K562 (cell line): ENCODE data around the gene CAPZA1. TPM values are rescaled to one million over a fixed set of nuclear protein-coding genes. Genes with fewer than 3 reads are reported as not detected.

Source experiments
- BRF1 ChIP-seq: IDR thresholded peaks from 3 replicates; pipeline ENCODE4 v1.6.1; 2011; ENCODE audit warnings: borderline replicate concordance, mild to moderate bottlenecking; ENCODE audit not compliant: insufficient read length; ENCODE audit errors: extremely low read depth
- CBFA2T3 ChIP-seq: fragments of 450-650 bp; IDR thresholded peaks from 2 replicates; pipeline ENCODE4 v1.6.1; 2017
- CREM ChIP-seq: IDR thresholded peaks from 2 replicates; pipeline ENCODE4 v1.6.1; 2014; ENCODE audit warnings: antibody characterized with exemption, low read depth
- MYNN ChIP-seq, 2 experiments: sonication (generic); formaldehyde crosslinking in 1 of 2; IDR thresholded peaks; 2 replicates each; pipeline versions ENCODE4 v1.5.0 to v1.6.1; 2016 to 2020; ENCODE audit warnings: antibody characterized with exemption in 1 of 2, missing genetic modification reagents in 1 of 2
- RAD21 ChIP-seq, 2 experiments: fragments of 250-450 bp in 1 of 2; fragments of 450-650 bp in 1 of 2; sonication (Bioruptor Pico) in 1 of 2; formaldehyde crosslinking in 1 of 2; IDR thresholded peaks in 1 of 2; conservative IDR thresholded peaks in 1 of 2; 2 replicates each; pipeline versions ENCODE4 v1.4.0 to v1.8.0; 2020 to 2022; ENCODE audit warnings: mild to moderate bottlenecking in 2 of 2, moderate library complexity in 1 of 2
- TAF9B ChIP-seq: fragments of 450-650 bp; IDR thresholded peaks from 2 replicates; pipeline ENCODE4 v1.6.1; 2018; ENCODE audit warnings: mild to moderate bottlenecking; ENCODE audit not compliant: partially characterized antibody
- THAP12 ChIP-seq: fragments of 250-450 bp; sonication (Bioruptor Pico); IDR thresholded peaks from 2 replicates; pipeline ENCODE4 v1.9.0; 2021; ENCODE audit warnings: mild to moderate bottlenecking, inconsistent platforms
- ZBTB7A ChIP-seq: IDR thresholded peaks from 2 replicates; pipeline ENCODE4 v1.6.1; 2011; ENCODE audit warnings: low read depth, mild to moderate bottlenecking, low read length, moderate library complexity, borderline replicate concordance; ENCODE audit not compliant: control insufficient read depth
- ZNF507 ChIP-seq: conservative IDR thresholded peaks from 2 replicates; pipeline ENCODE4 v1.6.1; 2017; ENCODE audit warnings: missing genetic modification characterization, missing compliant biosample characterization
- ZNF592 ChIP-seq: fragments of 450-650 bp; IDR thresholded peaks from 2 replicates; pipeline ENCODE4 v1.6.1; 2017; ENCODE audit warnings: antibody characterized with exemption, mild to moderate bottlenecking
- ZNF696 ChIP-seq: fragments of 250-450 bp; sonication (Bioruptor Pico); conservative IDR thresholded peaks from 2 replicates; pipeline ENCODE4 v1.4.0; 2020; ENCODE audit warnings: mild to moderate bottlenecking, moderate library complexity
- polyA plus RNA-seq, 8 experiments: library from polyadenylated mRNA; depleted of rRNA in 4 of 8; stranded (reverse) in 5 of 8; unstranded in 3 of 8; fragments of >200 nt; fragmentation: Nextera tagmentation in 2 of 8; fragmentation: Illumina TruSeq in 1 of 8; extraction: Ambion mirVana in 2 of 8; extraction: Trizol in 1 of 8; gene quantifications; 2 replicates each; pipeline versions ENCODE4 v1.2.1 to v1.2.3, GENCODE V29; 2011 to 2014; ENCODE audit warnings: inconsistent platforms in 1 of 8, missing spikeins in 1 of 8
- total RNA-seq, 7 experiments: library from RNA; depleted of rRNA in 6 of 7; stranded (reverse); fragments of >200 nt in 6 of 7; fragmentation: Illumina TruSeq in 2 of 7; extraction: Trizol in 2 of 7; gene quantifications; 2 replicates each; pipeline versions ENCODE4 v1.2.1 to v1.2.3, GENCODE V29; 2011 to 2021; ENCODE audit warnings: low replicate concordance in 1 of 7
- TF ChIP-seq, protein P1 (sequence below): sonication (generic); formaldehyde crosslinking; IDR thresholded peaks from 2 replicates; pipeline ENCODE4 v1.8.0; 2022; ENCODE audit warnings: mild to moderate bottlenecking, missing genetic modification reagents
- TF ChIP-seq, protein P2 (sequence below): fragments of 450-650 bp; formaldehyde crosslinking; IDR thresholded peaks from 2 replicates; pipeline ENCODE4 v1.4.0; 2020; ENCODE audit warnings: mild to moderate bottlenecking, moderate library complexity

Gene CAPZA1
- total and polyA plus RNA-seq, 9 of the 15 experiments (the other 6 are each of a cell fraction or from before 2014, with no cell fraction given) = 237 to 1,020 (median 306) TPM

DNA sequence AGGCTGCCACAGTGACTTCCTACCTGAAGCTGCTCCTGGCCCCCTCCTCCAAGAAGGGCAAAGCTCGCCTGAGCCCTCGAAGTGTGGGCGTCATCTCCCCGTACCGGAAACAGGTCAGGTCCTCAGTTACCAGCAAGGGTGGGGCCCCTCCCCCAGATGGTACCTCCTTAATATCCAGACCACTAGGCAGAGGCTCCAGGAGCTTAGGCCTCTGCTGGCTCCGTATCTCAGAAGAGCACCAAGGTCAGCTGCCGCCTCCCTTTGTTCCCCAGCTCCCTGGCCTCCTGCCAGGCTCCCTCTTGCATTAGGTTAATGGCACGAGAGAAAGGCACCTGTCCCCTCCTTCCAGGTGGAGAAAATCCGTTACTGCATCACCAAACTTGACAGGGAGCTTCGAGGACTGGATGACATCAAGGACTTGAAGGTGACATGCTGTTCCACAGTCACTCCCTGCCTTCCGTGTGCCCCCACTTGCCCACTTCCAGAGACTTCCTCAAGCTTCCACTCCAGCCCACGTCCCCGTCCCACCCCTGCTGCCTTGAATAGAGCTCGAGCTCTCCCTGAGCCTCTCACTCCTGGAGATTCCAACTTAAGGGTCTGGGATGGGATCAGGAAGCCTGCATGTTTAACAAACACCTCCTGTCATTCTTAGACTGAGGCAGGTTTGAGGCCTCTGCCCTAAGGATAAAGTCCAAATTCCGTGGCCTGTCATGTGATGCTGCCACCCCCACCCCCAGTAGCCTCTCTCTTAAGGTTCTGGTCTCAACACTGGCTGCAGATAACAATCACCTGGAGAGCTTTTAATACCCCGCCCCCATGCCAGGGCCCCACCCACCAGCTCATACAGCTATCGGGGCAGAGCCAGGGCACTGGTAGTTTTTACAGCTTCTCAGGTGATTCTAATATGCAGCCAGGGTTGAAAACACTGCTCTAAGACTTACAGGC is 79.0 kb downstream of the CAPZA1 start (continued):
- TF ChIP-seq CBFA2T3 = peak; percentile 43
- TF ChIP-seq ZNF696 (CRISPR knock-in tag) = no peak
- TF ChIP-seq, protein P1, sequence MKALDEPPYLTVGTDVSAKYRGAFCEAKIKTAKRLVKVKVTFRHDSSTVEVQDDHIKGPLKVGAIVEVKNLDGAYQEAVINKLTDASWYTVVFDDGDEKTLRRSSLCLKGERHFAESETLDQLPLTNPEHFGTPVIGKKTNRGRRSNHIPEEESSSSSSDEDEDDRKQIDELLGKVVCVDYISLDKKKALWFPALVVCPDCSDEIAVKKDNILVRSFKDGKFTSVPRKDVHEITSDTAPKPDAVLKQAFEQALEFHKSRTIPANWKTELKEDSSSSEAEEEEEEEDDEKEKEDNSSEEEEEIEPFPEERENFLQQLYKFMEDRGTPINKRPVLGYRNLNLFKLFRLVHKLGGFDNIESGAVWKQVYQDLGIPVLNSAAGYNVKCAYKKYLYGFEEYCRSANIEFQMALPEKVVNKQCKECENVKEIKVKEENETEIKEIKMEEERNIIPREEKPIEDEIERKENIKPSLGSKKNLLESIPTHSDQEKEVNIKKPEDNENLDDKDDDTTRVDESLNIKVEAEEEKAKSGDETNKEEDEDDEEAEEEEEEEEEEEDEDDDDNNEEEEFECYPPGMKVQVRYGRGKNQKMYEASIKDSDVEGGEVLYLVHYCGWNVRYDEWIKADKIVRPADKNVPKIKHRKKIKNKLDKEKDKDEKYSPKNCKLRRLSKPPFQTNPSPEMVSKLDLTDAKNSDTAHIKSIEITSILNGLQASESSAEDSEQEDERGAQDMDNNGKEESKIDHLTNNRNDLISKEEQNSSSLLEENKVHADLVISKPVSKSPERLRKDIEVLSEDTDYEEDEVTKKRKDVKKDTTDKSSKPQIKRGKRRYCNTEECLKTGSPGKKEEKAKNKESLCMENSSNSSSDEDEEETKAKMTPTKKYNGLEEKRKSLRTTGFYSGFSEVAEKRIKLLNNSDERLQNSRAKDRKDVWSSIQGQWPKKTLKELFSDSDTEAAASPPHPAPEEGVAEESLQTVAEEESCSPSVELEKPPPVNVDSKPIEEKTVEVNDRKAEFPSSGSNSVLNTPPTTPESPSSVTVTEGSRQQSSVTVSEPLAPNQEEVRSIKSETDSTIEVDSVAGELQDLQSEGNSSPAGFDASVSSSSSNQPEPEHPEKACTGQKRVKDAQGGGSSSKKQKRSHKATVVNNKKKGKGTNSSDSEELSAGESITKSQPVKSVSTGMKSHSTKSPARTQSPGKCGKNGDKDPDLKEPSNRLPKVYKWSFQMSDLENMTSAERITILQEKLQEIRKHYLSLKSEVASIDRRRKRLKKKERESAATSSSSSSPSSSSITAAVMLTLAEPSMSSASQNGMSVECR = no peak
- no peak for TF ChIP-seq TAF9B
- TF ChIP-seq ZNF507 (tag) = no peak
- TF ChIP-seq MYNN (IDR thresholded peaks at IDR 0.05) = 0 out of 2 replicates have a peak, but pooled peaks have one; percentile 49
- no peak for TF ChIP-seq MYNN (CRISPR knock-in tag; IDR thresholded peaks at IDR 0.05)
- TF ChIP-seq THAP12 (CRISPR knock-in tag) = no peak
- 0 out of 2 replicates have a peak, but pooled peaks have one; percentile 1 for TF ChIP-seq CREM
- peak; percentile 9; the same call in 1 of the 2 replicates for TF ChIP-seq ZNF592
- TF ChIP-seq, protein P2, sequence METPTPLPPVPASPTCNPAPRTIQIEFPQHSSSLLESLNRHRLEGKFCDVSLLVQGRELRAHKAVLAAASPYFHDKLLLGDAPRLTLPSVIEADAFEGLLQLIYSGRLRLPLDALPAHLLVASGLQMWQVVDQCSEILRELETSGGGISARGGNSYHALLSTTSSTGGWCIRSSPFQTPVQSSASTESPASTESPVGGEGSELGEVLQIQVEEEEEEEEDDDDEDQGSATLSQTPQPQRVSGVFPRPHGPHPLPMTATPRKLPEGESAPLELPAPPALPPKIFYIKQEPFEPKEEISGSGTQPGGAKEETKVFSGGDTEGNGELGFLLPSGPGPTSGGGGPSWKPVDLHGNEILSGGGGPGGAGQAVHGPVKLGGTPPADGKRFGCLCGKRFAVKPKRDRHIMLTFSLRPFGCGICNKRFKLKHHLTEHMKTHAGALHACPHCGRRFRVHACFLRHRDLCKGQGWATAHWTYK (CRISPR knock-in tag) = peak; percentile 83
- TF ChIP-seq BRF1 = no peak
- TF ChIP-seq ZBTB7A = 0 out of 2 replicates have a peak, but pooled peaks have one; percentile 13
- no peak for TF ChIP-seq RAD21 (CRISPR knock-in tag; conservative IDR thresholded peaks at IDR 0.05 in 1 of 2, IDR thresholded peaks at IDR 0.05 in 1 of 2)
